ENCODE measurements around the gene PZP. TPM values are rescaled to one million over a fixed set of nuclear protein-coding genes. Genes with fewer than 3 reads are reported as not detected.
"Not testable (repeated sequence)": the region's sequence is repeated elsewhere in the genome, so short reads cannot be mapped to it uniquely, and the experiment has no call there.

The PZP gene
- total RNA-seq, 6 experiments from 2014 or later, result not detected

DNA sequence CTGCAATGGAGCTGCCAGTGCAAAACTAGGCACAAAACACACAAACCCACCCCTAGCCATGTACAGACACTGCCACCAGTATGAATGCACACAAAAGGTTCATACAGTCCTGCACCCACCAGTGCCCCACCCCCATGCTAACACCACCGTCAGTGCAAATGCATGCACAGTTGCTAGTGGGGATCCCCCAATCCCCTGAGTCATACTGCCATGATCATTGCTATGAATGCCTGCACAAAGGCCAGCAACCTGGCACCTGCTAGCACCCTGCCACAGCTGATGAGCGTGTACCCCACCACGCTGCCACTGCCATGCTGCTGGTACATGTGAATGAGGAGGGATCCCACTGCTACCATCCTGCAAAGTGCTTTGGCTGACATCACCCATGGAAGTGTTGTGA lies 23.9 kb downstream of the PZP start:
- Mint-ChIP-seq H3K27ac (no peak overlapping the region), H3K36me3 (ENCODE audit: low read depth) (no peaks in the 10 kb centered on the region; the same call in 1 of the 2 replicates)
- DNase-seq, result no peak

DNA sequence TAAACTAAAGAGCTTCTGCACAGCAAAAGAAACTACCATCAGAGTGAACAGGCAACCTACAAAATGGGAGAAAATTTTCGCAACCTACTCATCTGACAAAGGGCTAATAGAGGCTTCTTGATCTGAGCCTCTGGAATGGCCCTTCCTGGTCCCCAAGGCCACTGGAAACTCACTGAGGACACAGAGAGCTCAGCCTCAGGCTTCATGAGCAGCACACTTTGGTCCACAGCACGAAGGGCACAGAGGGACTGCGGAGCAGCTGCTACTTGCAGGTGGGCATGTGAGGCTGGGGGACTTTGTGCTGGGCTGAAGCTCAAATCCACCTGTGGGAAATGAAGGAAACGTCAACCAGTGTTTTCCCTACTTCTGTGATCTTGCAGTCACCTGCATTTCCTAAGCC lies 27.4 kb downstream of the PZP start:
- Mint-ChIP-seq H3K36me3 (ENCODE audit: low read depth) (no peaks in the 10 kb centered on the region; the same call in 1 of the 2 replicates), H3K27me3 (ENCODE audit: insufficient read depth) (no peaks in the 10 kb centered on the region)

More for the DNA sequence above, 23.9 kb downstream of the PZP start:
- Mint-ChIP-seq H3K9me3 (peaks cover 41% of the 10 kb centered on the region), H3K4me3 (no peak overlapping the region), H3K4me1 (ENCODE audit: low read depth) (no peaks in the 10 kb centered on the region), H3K27me3 (ENCODE audit: insufficient read depth) (no peaks in the 10 kb centered on the region)
- TF ChIP-seq, protein P1, sequence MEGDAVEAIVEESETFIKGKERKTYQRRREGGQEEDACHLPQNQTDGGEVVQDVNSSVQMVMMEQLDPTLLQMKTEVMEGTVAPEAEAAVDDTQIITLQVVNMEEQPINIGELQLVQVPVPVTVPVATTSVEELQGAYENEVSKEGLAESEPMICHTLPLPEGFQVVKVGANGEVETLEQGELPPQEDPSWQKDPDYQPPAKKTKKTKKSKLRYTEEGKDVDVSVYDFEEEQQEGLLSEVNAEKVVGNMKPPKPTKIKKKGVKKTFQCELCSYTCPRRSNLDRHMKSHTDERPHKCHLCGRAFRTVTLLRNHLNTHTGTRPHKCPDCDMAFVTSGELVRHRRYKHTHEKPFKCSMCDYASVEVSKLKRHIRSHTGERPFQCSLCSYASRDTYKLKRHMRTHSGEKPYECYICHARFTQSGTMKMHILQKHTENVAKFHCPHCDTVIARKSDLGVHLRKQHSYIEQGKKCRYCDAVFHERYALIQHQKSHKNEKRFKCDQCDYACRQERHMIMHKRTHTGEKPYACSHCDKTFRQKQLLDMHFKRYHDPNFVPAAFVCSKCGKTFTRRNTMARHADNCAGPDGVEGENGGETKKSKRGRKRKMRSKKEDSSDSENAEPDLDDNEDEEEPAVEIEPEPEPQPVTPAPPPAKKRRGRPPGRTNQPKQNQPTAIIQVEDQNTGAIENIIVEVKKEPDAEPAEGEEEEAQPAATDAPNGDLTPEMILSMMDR (IDR thresholded peaks at IDR 0.05), result no peak

DNA sequence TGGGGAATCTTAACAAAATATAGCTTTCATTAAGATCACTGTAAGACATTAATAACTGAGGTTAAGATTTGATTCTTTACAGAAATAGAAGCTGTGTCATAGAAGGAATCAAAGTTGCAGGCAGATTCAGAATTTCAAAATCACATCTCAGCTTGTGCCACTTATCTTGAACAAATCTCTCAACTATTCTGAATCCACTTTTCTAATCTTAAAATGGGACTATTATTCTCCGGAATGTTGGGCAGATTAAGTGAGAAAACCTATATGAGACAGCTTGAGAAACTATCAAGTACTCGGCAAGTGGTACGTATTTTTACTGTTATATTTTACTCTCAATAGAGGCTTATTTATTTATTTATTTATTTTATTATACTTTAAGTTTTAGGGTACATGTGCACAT lies 28.4 kb downstream of the PZP start:
- no peaks in the 10 kb centered on the region for H3K4me1 Mint-ChIP-seq (ENCODE audit: low read depth)
- TF ChIP-seq, protein P1 (IDR thresholded peaks at IDR 0.05), result no peak
- H3K4me3 Mint-ChIP-seq, result no peak overlapping the region
- H3K27ac Mint-ChIP-seq, result no peak overlapping the region
- no peaks in the 10 kb centered on the region for H3K27me3 Mint-ChIP-seq (ENCODE audit: insufficient read depth)
- H3K36me3 Mint-ChIP-seq (ENCODE audit: low read depth), result no peaks in the 10 kb centered on the region; the same call in 1 of the 2 replicates
- no peak for DNase-seq
- H3K9me3 Mint-ChIP-seq, result peaks cover 30% of the 10 kb centered on the region

More for the DNA sequence above, 27.4 kb downstream of the PZP start:
- Mint-ChIP-seq H3K4me1 (ENCODE audit: low read depth) (no peaks in the 10 kb centered on the region), H3K27ac (no peak overlapping the region), H3K9me3 (peaks cover 38% of the 10 kb centered on the region), H3K4me3 (no peak overlapping the region)
- DNase-seq, result no peak
- TF ChIP-seq, protein P1 (IDR thresholded peaks at IDR 0.05), result no peak

DNA sequence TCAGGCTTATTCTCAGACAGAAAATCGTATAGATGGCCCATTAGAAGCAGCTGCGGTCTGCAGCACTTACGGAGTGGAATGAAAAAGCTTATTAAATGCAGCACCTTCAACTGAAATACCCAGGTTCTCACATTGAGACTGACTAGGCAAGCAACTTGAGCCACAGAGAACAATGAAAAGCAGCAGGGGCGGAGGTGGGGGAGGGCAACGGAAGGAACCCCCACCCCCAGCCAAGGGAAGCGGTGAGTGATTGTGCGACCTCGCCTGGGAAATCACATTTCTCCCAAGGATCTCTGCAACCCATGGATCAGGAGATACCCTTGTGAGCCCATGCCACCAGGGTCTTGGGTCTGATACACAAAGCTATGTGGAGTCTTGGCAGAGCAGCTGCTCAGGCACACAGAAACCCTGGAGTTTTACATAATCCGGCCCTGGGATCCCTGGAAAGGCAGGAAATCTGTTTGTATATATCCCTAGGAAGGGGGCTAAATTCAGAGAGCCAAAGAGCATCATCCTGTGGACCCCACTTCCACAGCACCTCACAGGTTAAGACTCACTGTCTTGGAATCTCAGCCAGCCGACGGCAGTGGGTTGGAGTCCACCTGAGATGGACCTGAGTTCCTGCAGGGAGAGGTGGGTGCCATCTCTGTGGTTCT lies 38.1 kb downstream of the PZP start:
- TF ChIP-seq, protein P1 (IDR thresholded peaks at IDR 0.05), result no peak
- no peaks in the 10 kb centered on the region for H3K36me3 Mint-ChIP-seq (ENCODE audit: low read depth)
- no peaks in the 10 kb centered on the region for H3K27me3 Mint-ChIP-seq (ENCODE audit: insufficient read depth)
- no peaks in the 10 kb centered on the region for H3K4me1 Mint-ChIP-seq (ENCODE audit: low read depth)
- no peak for DNase-seq
- H3K4me3 Mint-ChIP-seq, result no peak overlapping the region
- H3K9me3 Mint-ChIP-seq, result peaks cover 50% of the 10 kb centered on the region
- no peak overlapping the region for H3K27ac Mint-ChIP-seq

DNA sequence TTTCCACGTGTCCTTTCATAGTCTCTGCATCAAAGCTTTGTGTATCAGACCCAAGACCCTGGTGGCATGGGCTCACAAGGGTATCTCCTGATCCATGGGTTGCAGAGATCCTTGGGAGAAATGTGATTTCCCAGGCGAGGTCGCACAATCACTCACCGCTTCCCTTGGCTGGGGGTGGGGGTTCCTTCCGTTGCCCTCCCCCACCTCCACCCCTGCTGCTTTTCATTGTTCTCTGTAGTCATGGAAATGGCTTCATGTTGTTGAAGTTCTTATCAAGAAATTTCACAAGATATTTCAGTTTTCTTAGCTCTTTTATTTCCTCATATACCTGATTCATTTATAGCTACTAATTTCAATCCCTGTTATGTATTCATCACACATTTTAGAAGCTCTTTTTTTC lies 40.9 kb downstream of the PZP start:
- not testable (repeated sequence) for H3K27ac Mint-ChIP-seq; H3K4me1 Mint-ChIP-seq (ENCODE audit: low read depth); H3K27me3 Mint-ChIP-seq (ENCODE audit: insufficient read depth); H3K36me3 Mint-ChIP-seq (ENCODE audit: low read depth); H3K4me3 Mint-ChIP-seq; DNase-seq
- H3K9me3 Mint-ChIP-seq, result peaks cover 39% of the 10 kb centered on the region

DNA sequence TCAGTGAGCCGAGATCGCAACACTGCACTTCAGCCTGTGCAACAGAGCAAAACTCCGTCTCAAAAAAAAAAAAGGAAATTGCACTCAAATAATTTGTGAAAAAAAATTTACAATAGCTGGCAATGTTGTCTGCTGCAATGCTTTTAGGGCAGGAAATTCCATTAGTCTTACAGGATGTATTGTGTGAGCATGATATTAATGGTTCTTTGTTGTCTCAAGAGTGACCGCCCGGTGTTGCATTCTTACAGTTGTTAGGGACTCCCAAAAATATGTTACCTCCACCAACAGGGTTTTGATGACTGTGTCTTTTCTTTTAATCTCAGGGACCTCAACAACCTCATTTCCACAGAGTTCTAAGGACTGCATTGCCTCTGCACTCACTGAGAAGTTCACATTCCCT lies 44.8 kb downstream of the PZP start:
- H3K27ac Mint-ChIP-seq, result no peak overlapping the region
- TF ChIP-seq, protein P1 (IDR thresholded peaks at IDR 0.05), result no peak
- peaks cover 3% of the 10 kb centered on the region; the same call in 1 of the 2 replicates for H3K27me3 Mint-ChIP-seq (ENCODE audit: insufficient read depth)

More for the DNA sequence above, 44.8 kb downstream of the PZP start:
- Mint-ChIP-seq H3K4me1 (ENCODE audit: low read depth) (no peaks in the 10 kb centered on the region), H3K4me3 (no peak overlapping the region), H3K9me3 (peaks cover 34% of the 10 kb centered on the region), H3K36me3 (ENCODE audit: low read depth) (no peaks in the 10 kb centered on the region)
- DNase-seq, result no peak
